GM18951 (cell line): Measurements from ENCODE around the gene TP63.

Experiments
- POLR2A ChIP-seq: IDR thresholded peaks from 4 replicates; pipeline ENCODE4 v1.6.1; 2011; ENCODE audit warnings: mild to moderate bottlenecking; ENCODE audit not compliant: insufficient read length, insufficient read depth; ENCODE audit errors: extremely low read depth
- in situ Hi-C: fragments of 300-500 bp; cut with MboI; formaldehyde crosslinking; loops from one replicate; pipeline ENCODE4 v1.12.0; 2022; ENCODE audit warnings: low sequenced_read_pairs, mixed read lengths, inconsistent platforms; ENCODE audit not compliant: unreplicated experiment

Gene TP63

DNA sequence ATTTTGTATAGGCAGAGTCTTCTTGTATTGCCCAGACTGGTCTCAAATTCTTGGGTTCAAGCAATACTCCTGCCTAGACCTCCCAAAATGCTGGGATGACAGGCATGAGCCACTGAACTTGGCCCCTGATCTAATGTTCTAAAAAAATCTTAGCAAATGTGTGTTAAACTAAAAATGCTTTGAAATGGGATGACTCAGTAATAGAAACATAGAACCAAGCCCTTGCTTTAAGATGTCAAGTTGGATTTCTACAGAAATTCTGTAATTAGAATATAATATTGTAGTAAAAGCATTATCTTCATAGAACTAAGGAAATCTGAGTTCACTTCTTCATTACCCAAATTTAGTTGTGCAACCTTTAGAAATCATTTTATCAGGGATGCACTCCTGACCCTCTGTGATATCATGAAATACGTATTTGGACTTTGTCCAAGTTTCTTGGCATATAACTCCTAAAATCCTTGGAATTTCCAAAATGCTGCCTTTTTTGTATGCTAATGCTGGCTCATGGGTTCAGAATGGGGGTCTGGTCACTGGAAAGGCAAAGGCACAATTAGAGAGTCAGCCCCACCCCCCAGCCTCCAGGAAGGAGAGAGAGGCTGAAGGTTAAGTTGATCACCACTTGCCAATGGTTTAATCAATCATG, 217.3 kb downstream of the TP63 start:
- no peak for TF ChIP-seq POLR2A
- in situ Hi-C loops = no loop called here

DNA sequence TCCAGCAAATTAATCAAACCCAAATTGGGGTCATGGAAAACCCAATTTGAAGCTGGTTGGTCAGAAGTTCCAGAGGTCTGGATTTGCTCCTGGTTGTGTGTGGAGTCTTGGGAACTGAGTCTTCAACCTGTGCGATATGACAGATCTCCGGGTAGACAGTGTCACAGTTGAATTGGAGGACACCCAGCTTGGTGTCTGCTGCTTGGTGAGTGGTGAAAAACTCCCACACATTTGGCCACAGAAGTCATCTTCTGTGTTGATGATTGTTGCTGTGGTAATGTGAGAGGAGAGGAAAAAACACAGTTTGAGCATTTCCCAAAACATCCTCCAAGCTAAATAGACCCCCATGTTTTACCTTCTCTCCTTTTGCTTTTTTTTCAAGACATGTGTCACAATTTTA, 218.1 kb downstream of the TP63 start:
- TF ChIP-seq POLR2A = no peak
- in situ Hi-C loops = no loop called here

DNA sequence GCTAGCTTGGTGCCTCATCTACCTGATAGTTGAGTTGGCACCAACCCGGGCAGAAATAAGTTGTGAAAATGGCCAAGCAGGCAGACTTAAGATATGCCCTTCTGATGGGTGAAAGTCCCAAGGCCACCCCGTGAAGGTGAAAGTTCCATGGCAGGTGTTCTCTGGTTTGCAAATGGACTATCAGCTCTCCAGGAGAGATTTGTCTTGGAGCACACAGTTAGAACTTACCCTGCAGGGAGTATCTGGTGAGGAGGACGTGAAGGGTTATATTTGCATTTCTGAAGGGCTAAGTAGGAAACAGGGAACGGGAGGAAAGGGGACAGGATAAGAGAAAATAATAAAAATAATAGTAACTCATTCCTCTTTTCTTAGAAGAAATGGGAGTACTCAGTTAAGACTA, 220.5 kb downstream of the TP63 start:
- TF ChIP-seq POLR2A = no peak
- in situ Hi-C loops = no loop called here

DNA sequence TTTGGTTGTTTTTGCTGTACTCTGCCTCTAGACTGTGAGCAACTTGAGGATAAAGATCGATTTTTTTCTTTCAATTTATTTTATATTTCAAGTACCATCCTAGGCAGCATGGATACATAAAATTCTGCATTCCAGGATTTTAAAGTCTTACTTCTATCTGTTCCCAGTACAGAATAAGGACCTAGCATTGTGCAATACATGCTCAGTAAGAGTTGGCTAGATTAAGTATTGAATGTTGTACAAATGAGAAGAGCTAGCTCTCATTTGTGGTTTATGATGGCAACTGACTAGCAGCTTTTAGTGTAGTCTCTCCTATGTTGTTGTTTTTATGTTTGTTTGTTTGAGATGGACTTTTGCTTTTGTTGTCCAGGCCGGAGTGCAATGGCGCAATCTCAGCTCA, 222.7 kb downstream of the TP63 start:
- TF ChIP-seq POLR2A = no peak
- in situ Hi-C loops = no loop called here

DNA sequence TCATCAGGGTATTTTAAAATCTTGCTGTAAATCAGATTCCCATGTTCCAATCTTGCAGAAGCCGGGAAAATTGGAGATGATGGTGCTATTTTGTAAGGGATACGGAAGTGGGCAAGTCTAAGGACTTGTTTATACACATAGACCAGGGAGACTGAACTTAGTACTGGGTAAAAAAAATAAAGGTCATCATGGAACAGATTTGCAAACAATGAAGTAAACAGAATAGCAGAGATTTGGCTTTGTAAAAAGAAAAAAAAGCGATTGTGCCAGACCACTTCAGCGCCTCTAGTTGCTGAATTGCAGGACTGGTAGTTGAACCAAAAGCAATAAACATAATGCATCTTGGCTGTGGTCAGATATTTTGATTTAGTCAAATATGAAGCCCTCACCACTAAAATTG, 229.1 kb downstream of the TP63 start:
- no peak for TF ChIP-seq POLR2A
- in situ Hi-C loops = no loop called here

DNA sequence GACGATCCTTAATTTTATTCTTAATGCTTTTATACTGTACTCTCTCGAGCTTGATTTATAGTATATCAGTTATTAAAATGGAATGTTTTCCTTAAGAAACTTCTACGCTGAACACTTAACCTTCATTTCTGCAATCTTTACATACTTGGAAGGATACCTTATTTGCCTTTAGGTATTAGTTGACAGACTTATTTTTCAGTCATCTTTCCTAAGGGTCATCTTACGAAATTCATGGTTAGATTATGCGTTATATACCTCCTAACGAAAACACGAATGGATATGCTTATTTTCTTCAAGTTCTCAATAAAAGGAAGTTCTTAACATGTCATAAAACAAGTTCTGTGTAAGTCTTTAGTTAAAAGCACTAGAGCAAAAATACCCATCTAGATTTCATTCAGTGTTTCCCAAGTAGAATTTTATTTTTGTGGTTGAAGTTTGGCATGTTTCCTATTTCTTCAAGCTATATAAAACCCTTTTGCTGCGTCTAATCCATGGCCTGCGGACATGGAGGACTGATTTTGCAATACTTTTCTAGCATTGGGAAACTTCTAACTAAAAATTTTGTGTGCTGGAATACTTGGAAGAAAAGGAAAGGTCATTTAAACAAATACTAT, 231.3 kb downstream of the TP63 start:
- no peak for TF ChIP-seq POLR2A
- in situ Hi-C loops = no loop called here

DNA sequence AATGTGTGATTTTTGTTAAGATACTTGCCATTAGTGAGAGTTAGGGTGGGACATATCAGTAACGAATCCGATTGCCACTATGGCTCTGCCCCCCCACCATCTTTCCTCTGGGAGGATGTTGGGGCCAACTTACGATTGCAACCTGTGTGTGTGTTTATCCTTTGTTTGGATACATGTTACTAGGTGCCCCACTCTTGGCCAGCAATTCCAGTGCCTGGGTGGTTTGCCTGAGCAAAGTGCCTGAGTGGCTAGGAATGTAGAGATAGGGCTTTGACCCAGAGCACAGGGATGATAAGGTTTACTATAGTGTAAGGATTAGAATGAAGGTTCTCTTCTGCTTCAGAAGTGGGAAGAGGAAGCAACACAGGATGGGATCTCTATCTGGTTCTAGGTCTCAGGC, 231.8 kb downstream of the TP63 start:
- in situ Hi-C loops = no loop called here
- TF ChIP-seq POLR2A = no peak

DNA sequence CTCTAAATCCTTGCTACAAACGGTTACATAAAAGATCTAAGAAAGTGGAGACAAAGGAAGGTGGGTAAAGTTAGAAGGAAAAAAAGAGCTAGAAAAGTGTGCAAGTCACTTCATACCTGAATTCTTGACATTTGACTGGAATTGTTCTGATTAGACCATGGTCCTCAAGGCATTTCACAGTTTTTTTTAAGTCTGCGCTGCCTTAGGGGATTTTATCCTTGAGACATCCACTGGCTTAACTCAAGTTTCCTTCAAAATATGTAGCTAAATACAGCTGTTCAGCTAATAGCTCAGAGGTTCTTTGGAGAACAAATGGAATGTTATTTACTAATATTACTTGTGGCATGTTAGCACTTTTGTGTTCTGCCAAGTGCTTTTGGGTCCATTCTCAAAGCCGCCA, 236.9 kb downstream of the TP63 start:
- in situ Hi-C loops = no loop called here
- TF ChIP-seq POLR2A = no peak

DNA sequence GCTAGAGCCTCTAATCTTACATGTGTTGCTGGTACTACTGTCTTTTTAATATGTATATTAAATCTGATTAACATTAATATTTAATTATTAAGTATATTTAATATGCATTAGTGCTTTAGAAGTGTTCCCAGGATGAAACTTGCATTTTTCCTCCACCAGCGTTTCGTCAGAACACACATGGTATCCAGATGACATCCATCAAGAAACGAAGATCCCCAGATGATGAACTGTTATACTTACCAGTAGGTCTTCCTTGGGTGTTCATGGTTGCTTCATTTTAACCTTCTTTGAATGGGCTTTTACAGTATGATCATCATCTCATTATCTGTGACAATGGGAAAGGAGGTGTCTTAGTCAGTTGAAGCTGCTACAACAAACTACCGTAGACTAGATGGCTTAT, 238.0 kb downstream of the TP63 start:
- no peak for TF ChIP-seq POLR2A
- in situ Hi-C loops = no loop called here

DNA sequence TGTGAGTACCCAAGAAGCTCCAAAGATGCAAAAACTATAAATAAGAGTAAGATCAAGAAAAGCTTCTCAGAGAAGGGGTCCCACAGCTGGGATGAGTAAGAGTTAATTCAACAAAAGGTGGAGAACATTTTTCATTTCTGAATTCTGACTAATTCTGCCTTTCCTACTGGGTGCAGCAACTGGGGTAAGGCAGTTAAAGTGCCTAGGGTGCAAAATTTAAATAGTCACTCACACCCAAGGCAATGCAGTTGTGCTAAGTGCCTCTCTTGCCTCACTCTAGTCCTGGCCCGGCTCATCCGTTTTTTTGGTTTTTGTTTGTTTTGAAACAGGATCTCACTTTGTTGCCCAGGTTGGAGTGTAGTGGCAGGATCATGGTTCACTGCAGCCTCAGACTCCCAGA, 240.2 kb downstream of the TP63 start:
- TF ChIP-seq POLR2A = no peak
- in situ Hi-C loops = no loop called here

DNA sequence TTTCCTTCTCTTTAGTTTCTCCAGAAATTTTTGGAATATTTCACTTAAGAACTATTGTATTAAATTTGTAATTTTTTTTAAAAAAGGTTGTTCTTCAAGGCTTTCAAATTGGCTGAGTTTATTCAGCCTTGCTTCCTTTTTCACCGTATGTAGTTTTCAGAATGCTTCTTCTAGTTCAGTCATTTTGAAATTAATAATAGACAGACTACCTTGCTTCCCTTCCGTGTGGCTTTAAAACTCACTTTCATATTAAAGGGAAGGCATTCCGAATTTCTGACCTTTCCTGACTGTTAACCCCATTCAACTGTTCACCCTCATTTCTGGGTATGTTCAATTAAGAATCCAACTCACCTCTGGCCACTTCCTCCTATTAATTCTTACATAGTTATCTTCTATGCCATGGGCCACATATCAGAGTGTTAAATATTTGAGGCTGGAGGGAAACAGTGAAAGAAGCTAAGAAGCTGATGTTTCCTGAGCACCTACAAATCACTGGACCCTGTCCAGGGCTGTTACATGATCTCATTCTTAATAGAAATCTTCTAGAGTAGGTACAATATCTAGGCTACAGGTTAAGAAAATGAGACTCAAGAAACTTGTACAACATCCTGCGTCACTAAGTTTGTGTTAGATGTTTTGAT, 252.0 kb downstream of the TP63 start:
- TF ChIP-seq POLR2A = no peak
- in situ Hi-C loops = no loop called here

DNA sequence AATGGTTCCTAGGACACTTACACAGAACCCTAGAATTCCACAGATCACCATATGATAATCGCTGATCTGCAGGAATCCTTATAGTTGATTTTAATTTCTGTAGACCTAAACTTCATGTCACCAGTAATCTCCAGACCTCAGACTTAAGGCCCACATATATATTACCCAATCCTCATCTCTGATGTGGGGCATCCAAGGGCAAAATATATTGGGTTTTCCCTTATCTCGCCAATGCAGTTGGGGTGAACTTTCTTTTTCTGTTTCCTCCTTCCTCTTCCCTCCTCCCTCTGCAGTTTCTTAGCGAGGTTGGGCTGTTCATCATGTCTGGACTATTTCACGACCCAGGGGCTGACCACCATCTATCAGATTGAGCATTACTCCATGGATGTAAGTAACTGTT, 259.3 kb downstream of the TP63 start:
- TF ChIP-seq POLR2A = no peak
- in situ Hi-C loops = no loop called here

DNA sequence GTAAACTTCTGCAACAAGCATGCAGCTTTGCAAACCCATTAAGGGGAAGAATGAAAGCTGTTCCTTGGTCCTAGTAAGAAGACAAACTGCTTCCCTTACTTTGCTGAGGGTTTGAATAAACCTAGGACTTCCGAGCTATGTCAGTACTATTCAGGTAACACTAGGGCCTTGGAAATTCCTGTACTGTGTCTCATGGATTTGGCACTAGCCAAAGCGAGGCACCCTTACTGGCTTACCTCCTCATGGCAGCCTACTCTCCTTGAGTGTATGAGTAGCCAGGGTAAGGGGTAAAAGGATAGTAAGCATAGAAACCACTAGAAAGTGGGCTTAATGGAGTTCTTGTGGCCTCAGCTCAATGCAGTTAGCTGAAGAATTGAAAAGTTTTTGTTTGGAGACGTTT, 265.3 kb downstream of the TP63 start:
- in situ Hi-C loops = no loop called here
- no peak for TF ChIP-seq POLR2A

DNA sequence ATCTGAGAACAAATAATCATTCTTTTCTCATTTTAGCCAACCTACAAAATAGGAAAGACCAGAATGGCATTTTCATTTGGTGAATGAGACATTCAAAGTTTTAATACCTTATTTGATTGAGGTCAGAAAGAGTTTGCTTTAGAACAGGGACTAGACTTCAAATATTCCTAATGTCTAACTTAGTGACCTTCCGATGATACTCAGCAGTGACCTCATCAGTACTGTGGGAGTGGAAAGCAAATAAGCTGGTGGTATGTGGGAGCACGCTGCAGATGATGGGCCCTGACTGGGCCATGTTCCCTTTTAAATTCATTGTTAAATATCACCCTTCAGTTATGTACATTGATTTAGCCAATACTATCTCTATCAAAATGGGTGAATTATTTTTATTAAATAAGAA, 266.2 kb downstream of the TP63 start:
- in situ Hi-C loops = no loop called here
- no peak for TF ChIP-seq POLR2A
